CD14-positive monocyte (primary cell): Measurements from ENCODE around the gene TRIM31. TPM values are rescaled to one million over a fixed set of nuclear protein-coding genes. Genes with fewer than 3 reads are reported as not detected.
"Not testable (repeated sequence)": the region's sequence is repeated elsewhere in the genome, so short reads cannot be mapped to it uniquely, and the experiment has no call there.

ENCODE experiments used
- DNase-seq, 3 donors: peaks; one replicate each; pipeline ENCODE4 v3.0.0-alpha.2; 2011 to 2022
- H2AFZ ChIP-seq: 2 replicates; pipeline ENCODE4 v1.6.0; 2012; ENCODE audit warnings: mild to moderate bottlenecking, low read depth, low read length, inconsistent platforms; ENCODE audit not compliant: insufficient read depth, poor library complexity, severe bottlenecking
- H3K27ac ChIP-seq, 2 donors: 1 replicate in 1 of 2; 2 replicates in 1 of 2; pipeline ENCODE4 v1.5.1; 2012 to 2013; ENCODE audit warnings: low read length in 2 of 2, control low read depth in 1 of 2, inconsistent platforms in 1 of 2, low read depth in 1 of 2, mild to moderate bottlenecking in 1 of 2
- H3K27me3 ChIP-seq, 2 donors: one replicate each; pipeline versions ENCODE4 v1.6.0 to v1.6.1; 2011 to 2013; ENCODE audit warnings: low read length in 2 of 2; ENCODE audit not compliant: control insufficient read depth in 2 of 2, insufficient read depth in 2 of 2
- H3K36me3 ChIP-seq, 2 donors: replicated peaks in 1 of 2; 1 replicate in 1 of 2; 2 replicates in 1 of 2; pipeline versions ENCODE4 v1.5.1 to v1.6.1; 2012 to 2013; ENCODE audit warnings: low read length in 2 of 2, control low read depth in 1 of 2, inconsistent platforms in 1 of 2, mild to moderate bottlenecking in 1 of 2; ENCODE audit not compliant: insufficient read depth in 2 of 2, control insufficient read depth in 1 of 2
- H3K4me1 ChIP-seq, 2 donors: 1 replicate in 1 of 2; 2 replicates in 1 of 2; pipeline versions ENCODE4 v1.5.1 to v1.6.1; 2012 to 2013; ENCODE audit warnings: low read length in 2 of 2, control low read depth in 1 of 2, inconsistent platforms in 1 of 2, mild to moderate bottlenecking in 1 of 2, moderate library complexity in 1 of 2; ENCODE audit not compliant: insufficient read depth in 2 of 2, control insufficient read depth in 1 of 2
- H3K4me2 ChIP-seq: replicated peaks from 2 replicates; pipeline ENCODE3; 2012; ENCODE audit warnings: low read length, moderate library complexity, mild to moderate bottlenecking; ENCODE audit not compliant: poor library complexity, severe bottlenecking; ENCODE audit errors: extremely low read depth
- H3K4me3 ChIP-seq, 3 experiments: fragments of 200-600 bp in 1 of 3; sonication (generic) in 1 of 3; replicated peaks in 1 of 3; 1 replicate in 2 of 3; 2 replicates in 1 of 3; pipeline ENCODE4 v1.5.1; 2011 to 2013; ENCODE audit warnings: low read length in 3 of 3, mild to moderate bottlenecking in 3 of 3, control low read depth in 2 of 3, low read depth in 2 of 3, inconsistent platforms in 1 of 3, moderate library complexity in 1 of 3
- H3K79me2 ChIP-seq: 2 replicates; pipeline ENCODE4 v1.6.0; 2012; ENCODE audit warnings: mild to moderate bottlenecking, control low read depth, inconsistent platforms, low read length, moderate library complexity; ENCODE audit not compliant: insufficient read depth
- H3K9ac ChIP-seq: 2 replicates; pipeline ENCODE4 v1.6.0; 2017; ENCODE audit warnings: low read length, mild to moderate bottlenecking; ENCODE audit not compliant: insufficient read depth, poor library complexity, severe bottlenecking
- H3K9me3 ChIP-seq, 2 donors: replicated peaks in 1 of 2; 1 replicate in 1 of 2; 2 replicates in 1 of 2; pipeline versions ENCODE4 v1.5.1 to v1.6.1; 2012 to 2013; ENCODE audit warnings: low read length in 2 of 2, control low read depth in 1 of 2; ENCODE audit not compliant: control insufficient read depth in 1 of 2, insufficient read depth in 1 of 2
- H4K20me1 ChIP-seq: 2 replicates; pipeline ENCODE4 v1.6.0; 2012; ENCODE audit warnings: mild to moderate bottlenecking, low read length, control low read depth, moderate library complexity; ENCODE audit not compliant: insufficient read depth
- H3K27ac Mint-ChIP-seq, 7 donors: one replicate each; pipeline ENCODE4 v1.8.0; 2020; ENCODE audit warnings: mild to moderate bottlenecking in 7 of 7, mixed read lengths in 7 of 7, moderate library complexity in 6 of 7, inconsistent platforms in 2 of 7
- H3K27me3 Mint-ChIP-seq, 3 donors: one replicate each; pipeline ENCODE4 v1.8.0; 2021 to 2022; ENCODE audit warnings: low read depth in 3 of 3, mild to moderate bottlenecking in 3 of 3, mixed read lengths in 3 of 3, moderate library complexity in 3 of 3, inconsistent platforms in 1 of 3
- H3K36me3 Mint-ChIP-seq, 2 donors: one replicate each; pipeline ENCODE4 v1.8.0; 2020; ENCODE audit warnings: mixed read lengths in 2 of 2, inconsistent platforms in 1 of 2, mild to moderate bottlenecking in 1 of 2
- H3K4me1 Mint-ChIP-seq: one replicate; pipeline ENCODE4 v1.8.0; 2020; ENCODE audit warnings: mild to moderate bottlenecking, mixed read lengths
- H3K4me3 Mint-ChIP-seq, 2 donors: one replicate each; pipeline ENCODE4 v1.8.0; 2020; ENCODE audit warnings: mild to moderate bottlenecking in 2 of 2, mixed read lengths in 2 of 2, moderate library complexity in 1 of 2
- H3K9me3 Mint-ChIP-seq, 7 donors: one replicate each; pipeline ENCODE4 v1.8.0; 2020 to 2022; ENCODE audit warnings: mixed read lengths in 7 of 7, mild to moderate bottlenecking in 6 of 7, moderate library complexity in 6 of 7, inconsistent platforms in 2 of 7
- WGBS: methylation state at CpG from one replicate; pipeline ENCODE4 v1.1.5; 2013; ENCODE audit warnings: missing lambda C conversion rate; ENCODE audit not compliant: insufficient coverage; 5-methylcytosine and 5-hydroxymethylcytosine counted together
- intact Hi-C, 2 donors: fragments of 100-400 bp; cut with micrococcal nuclease; formaldehyde crosslinking; loops; one replicate each; pipeline versions ENCODE4 v1.15.0 to v1.15.1; 2023
- polyA plus RNA-seq, 3 donors: library from polyadenylated mRNA; depleted of rRNA in 1 of 3; unstranded in 2 of 3; stranded (reverse) in 1 of 3; fragments of 300-500 nt in 2 of 3; fragments of >200 nt in 1 of 3; fragmentation: Illumina TruSeq in 2 of 3; gene quantifications; 1 replicate in 2 of 3; 2 replicates in 1 of 3; pipeline ENCODE4 v1.2.3, GENCODE V29; 2012 to 2021
- TF ChIP-seq, protein P1 (sequence below): fragments of 200-600 bp; IDR thresholded peaks from one replicate; pipeline ENCODE4 v1.8.0; 2022; ENCODE audit warnings: antibody characterized with exemption, mild to moderate bottlenecking

Gene TRIM31
- polyA plus RNA-seq, 3 donors, result not detected

DNA sequence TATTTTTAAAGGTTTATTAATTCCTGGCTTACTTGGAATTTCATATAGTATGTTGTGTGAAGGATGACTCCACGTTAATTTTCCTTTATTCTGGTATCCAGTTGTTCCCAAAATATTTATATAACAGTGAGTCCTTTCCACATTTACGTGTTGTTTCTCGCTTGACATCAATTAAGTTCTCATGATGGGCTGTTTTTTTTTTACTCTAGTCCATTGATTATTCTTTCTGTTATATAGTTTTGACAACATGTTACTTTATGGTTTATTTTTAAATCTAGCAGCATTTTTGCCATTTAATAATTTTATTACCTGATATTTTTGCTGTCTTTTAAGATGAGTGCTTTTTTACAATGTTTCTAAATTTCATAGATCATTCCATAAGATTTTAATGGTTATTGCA is 29.8 kb upstream of the TRIM31 start:
- H2AFZ ChIP-seq, result no peak overlapping the region
- H4K20me1 ChIP-seq, result no peaks in the 10 kb centered on the region
- H3K27ac ChIP-seq, result no peak overlapping the region
- Mint-ChIP-seq H3K36me3 (no peaks in the 10 kb centered on the region), H3K27me3 (peaks cover 18 to 37% (median 18%) of the 10 kb centered on the region in 3 donors), H3K9me3 (peaks cover 0 to 3% (median 0%) of the 10 kb centered on the region in 7 donors), H3K4me3 (no peak overlapping the region), H3K4me1 (no peaks in the 10 kb centered on the region), H3K27ac (no peak overlapping the region)
- H3K4me3 ChIP-seq, result no peak overlapping the region
- no CpG with 5 or more reads among the region's 3 CpGs for WGBS
- H3K9ac ChIP-seq, result no peak overlapping the region
- intact Hi-C loops, result no loop called here
- no peaks in the 10 kb centered on the region for H3K79me2 ChIP-seq
- peaks cover 4 to 17% of the 10 kb centered on the region in 2 donors for H3K27me3 ChIP-seq
- TF ChIP-seq, protein P1, sequence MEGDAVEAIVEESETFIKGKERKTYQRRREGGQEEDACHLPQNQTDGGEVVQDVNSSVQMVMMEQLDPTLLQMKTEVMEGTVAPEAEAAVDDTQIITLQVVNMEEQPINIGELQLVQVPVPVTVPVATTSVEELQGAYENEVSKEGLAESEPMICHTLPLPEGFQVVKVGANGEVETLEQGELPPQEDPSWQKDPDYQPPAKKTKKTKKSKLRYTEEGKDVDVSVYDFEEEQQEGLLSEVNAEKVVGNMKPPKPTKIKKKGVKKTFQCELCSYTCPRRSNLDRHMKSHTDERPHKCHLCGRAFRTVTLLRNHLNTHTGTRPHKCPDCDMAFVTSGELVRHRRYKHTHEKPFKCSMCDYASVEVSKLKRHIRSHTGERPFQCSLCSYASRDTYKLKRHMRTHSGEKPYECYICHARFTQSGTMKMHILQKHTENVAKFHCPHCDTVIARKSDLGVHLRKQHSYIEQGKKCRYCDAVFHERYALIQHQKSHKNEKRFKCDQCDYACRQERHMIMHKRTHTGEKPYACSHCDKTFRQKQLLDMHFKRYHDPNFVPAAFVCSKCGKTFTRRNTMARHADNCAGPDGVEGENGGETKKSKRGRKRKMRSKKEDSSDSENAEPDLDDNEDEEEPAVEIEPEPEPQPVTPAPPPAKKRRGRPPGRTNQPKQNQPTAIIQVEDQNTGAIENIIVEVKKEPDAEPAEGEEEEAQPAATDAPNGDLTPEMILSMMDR, result no peak
- no peaks in the 10 kb centered on the region for H3K36me3 ChIP-seq
- H3K4me2 ChIP-seq, result no peak overlapping the region
- no peak for DNase-seq
- no peaks in the 10 kb centered on the region for H3K4me1 ChIP-seq
- H3K9me3 ChIP-seq, result no peaks in the 10 kb centered on the region

DNA sequence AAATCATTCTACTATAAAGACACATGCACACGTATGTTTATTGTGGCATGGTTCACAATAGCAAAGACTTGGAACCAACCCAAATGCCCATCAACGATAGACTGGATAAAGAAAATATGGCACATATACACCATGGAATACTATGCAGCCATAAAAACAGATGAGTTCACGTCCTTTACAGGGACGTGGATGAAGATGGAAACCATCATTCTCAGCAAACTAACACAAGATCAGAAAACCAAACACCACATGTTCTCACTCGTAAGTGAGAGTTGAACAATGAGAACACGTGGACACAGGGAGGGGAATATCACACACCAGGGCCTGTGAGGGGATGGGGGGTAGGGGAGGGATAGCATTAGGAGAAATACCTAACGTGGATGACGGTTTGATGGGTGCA is 27.4 kb upstream of the TRIM31 start:
- H3K4me2 ChIP-seq, H3K4me1 Mint-ChIP-seq, H3K79me2 ChIP-seq, H3K9me3 Mint-ChIP-seq, H4K20me1 ChIP-seq, intact Hi-C loops, H3K4me3 ChIP-seq, H3K27ac Mint-ChIP-seq, H3K4me1 ChIP-seq, H3K4me3 Mint-ChIP-seq, H3K9ac ChIP-seq, H2AFZ ChIP-seq, H3K36me3 ChIP-seq, H3K27ac ChIP-seq, H3K36me3 Mint-ChIP-seq, H3K9me3 ChIP-seq, DNase-seq: not testable (repeated sequence)
- no CpG with 5 or more reads among the region's 8 CpGs for WGBS
- H3K27me3 Mint-ChIP-seq, result peaks cover 18 to 35% (median 20%) of the 10 kb centered on the region in 3 donors
- peaks cover 4 to 15% of the 10 kb centered on the region in 2 donors for H3K27me3 ChIP-seq
